ENCODE measurements around the gene DTX1. TPM values are rescaled to one million over a fixed set of nuclear protein-coding genes. Genes with fewer than 3 reads are reported as not detected.
"Not testable (repeated sequence)": the region's sequence is repeated elsewhere in the genome, so short reads cannot be mapped to it uniquely, and the experiment has no call there.

The DTX1 gene
- polyA plus RNA-seq, 4 donors: 3.9 to 16.0 (median 11.6) TPM

GRCh38 chr12:113134521-113134951 lies 78.0 kb downstream of the DTX1 start:
- DNase-seq (ENCODE audit: low read depth in 4 of 4, low spot score in 3 of 4): no peak

GRCh38 chr12:113135178-113136127 lies 78.9 kb downstream of the DTX1 start, which contains the start of gene RASAL1:
TSS of gene RASAL1 (minus strand) at chr12:113135761. CDS start at chr12:113135462, 299 bp downstream.
- DNase-seq (ENCODE audit: low read depth in 4 of 4, low spot score in 3 of 4): no peak

GRCh38 chr12:113136128-113136989 lies 79.8 kb downstream of the DTX1 start:
- DNase-seq (ENCODE audit: low read depth in 4 of 4, low spot score in 3 of 4): no peak

GRCh38 chr12:113136990-113137511 lies 80.5 kb downstream of the DTX1 start:
- no peak for DNase-seq (ENCODE audit: low read depth in 4 of 4, low spot score in 3 of 4)

GRCh38 chr12:113137861-113138783 lies 81.6 kb downstream of the DTX1 start:
- DNase-seq (ENCODE audit: low read depth in 4 of 4, low spot score in 3 of 4): no peak

- no peak for DNase-seq (ENCODE audit: low read depth in 4 of 4, low spot score in 3 of 4)
Observed at GRCh38 chr12:113138826-113139225, 82.3 kb downstream of the DTX1 start.

- no peak for DNase-seq (ENCODE audit: low read depth in 4 of 4, low spot score in 3 of 4)
Observed at GRCh38 chr12:113140706-113141105, 84.2 kb downstream of the DTX1 start.

GRCh38 chr12:113141716-113142115 lies 85.2 kb downstream of the DTX1 start:
- DNase-seq (ENCODE audit: low read depth in 4 of 4, low spot score in 3 of 4): not testable (repeated sequence)

- no peak for DNase-seq (ENCODE audit: low read depth in 4 of 4, low spot score in 3 of 4)
Observed at GRCh38 chr12:113142173-113142885, 85.8 kb downstream of the DTX1 start.

- no peak for DNase-seq (ENCODE audit: low read depth in 4 of 4, low spot score in 3 of 4)
Observed at GRCh38 chr12:113142886-113143332, 86.4 kb downstream of the DTX1 start.

- DNase-seq (ENCODE audit: low read depth in 4 of 4, low spot score in 3 of 4): no peak
Observed at GRCh38 chr12:113143959-113144358, 87.4 kb downstream of the DTX1 start.

GRCh38 chr12:113144806-113145205 lies 88.3 kb downstream of the DTX1 start:
- no peak for DNase-seq (ENCODE audit: low read depth in 4 of 4, low spot score in 3 of 4)

GRCh38 chr12:113145720-113146551 lies 89.4 kb downstream of the DTX1 start:
- DNase-seq (ENCODE audit: low read depth in 4 of 4, low spot score in 3 of 4): no peak

- DNase-seq (ENCODE audit: low read depth in 4 of 4, low spot score in 3 of 4): no peak
Observed at GRCh38 chr12:113146999-113147398, 90.5 kb downstream of the DTX1 start.
